GM18519 (cell line): ENCODE results near the gene PGM2.
"Not testable (repeated sequence)": the region's sequence is repeated elsewhere in the genome, so short reads cannot be mapped to it uniquely, and the experiment has no call there.

Experiments
- ATAC-seq: cut with Tn5 transposase; IDR thresholded peaks from one replicate; pipeline ENCODE4 v1.9.1; 2021; ENCODE audit warnings: mild to moderate bottlenecking, moderate library complexity; ENCODE audit not compliant: unreplicated experiment, low FRiP score

The PGM2 gene

GRCh38 chr4:37816006-37816405 is 10.5 kb upstream of the PGM2 start:
- ATAC-seq: no peak

GRCh38 chr4:37816719-37817118 is 9.8 kb upstream of the PGM2 start:
- ATAC-seq: no peak

GRCh38 chr4:37818752-37819151 is 7.7 kb upstream of the PGM2 start:
- no peak for ATAC-seq

- ATAC-seq: not testable (repeated sequence)
Measured at GRCh38 chr4:37820458-37820857, 6.0 kb upstream of the PGM2 start.

- no peak for ATAC-seq
Measured at GRCh38 chr4:37821953-37822605, 4.4 kb upstream of the PGM2 start.

GRCh38 chr4:37825501-37825900 is 985 bp upstream of the PGM2 start:
- not testable (repeated sequence) for ATAC-seq

- ATAC-seq: no peak
Measured at GRCh38 chr4:37825968-37826294, 555 bp upstream of the PGM2 start.

GRCh38 chr4:37827030-37827685 is 672 bp downstream of the PGM2 start:
- peak; percentile 12 for ATAC-seq

GRCh38 chr4:37827802-37828321 is 1.4 kb downstream of the PGM2 start:
- no peak for ATAC-seq

- ATAC-seq: no peak
Measured at GRCh38 chr4:37828843-37829242, 2.4 kb downstream of the PGM2 start.

GRCh38 chr4:37830640-37831039 is 4.2 kb downstream of the PGM2 start:
- ATAC-seq: no peak

GRCh38 chr4:37835031-37835430 is 8.5 kb downstream of the PGM2 start:
- ATAC-seq: no peak

- ATAC-seq: no peak
Measured at GRCh38 chr4:37835806-37836205, 9.3 kb downstream of the PGM2 start.

- ATAC-seq: no peak
Measured at GRCh38 chr4:37836274-37836673, 9.8 kb downstream of the PGM2 start.

GRCh38 chr4:37836838-37837440 is 10.5 kb downstream of the PGM2 start:
- ATAC-seq: no peak

GRCh38 chr4:37837446-37837845 is 11.0 kb downstream of the PGM2 start:
- no peak for ATAC-seq

GRCh38 chr4:37839426-37839825 is 12.9 kb downstream of the PGM2 start:
- no peak for ATAC-seq

GRCh38 chr4:37844204-37844603 is 17.7 kb downstream of the PGM2 start:
- ATAC-seq: no peak

- no peak for ATAC-seq
Measured at GRCh38 chr4:37845201-37845600, 18.7 kb downstream of the PGM2 start.

- ATAC-seq: no peak
Measured at GRCh38 chr4:37847311-37847884, 20.9 kb downstream of the PGM2 start.

- ATAC-seq: no peak
Measured at GRCh38 chr4:37852376-37852775, 25.9 kb downstream of the PGM2 start.

GRCh38 chr4:37858112-37858511 is 31.6 kb downstream of the PGM2 start:
- ATAC-seq: no peak
